ENCODE results near the gene CMTM2.
"Not testable (repeated sequence)": the region's sequence is repeated elsewhere in the genome, so short reads cannot be mapped to it uniquely, and the experiment has no call there.

The CMTM2 gene

GRCh38 chr16:66621973-66622372 lies 42.7 kb downstream of the CMTM2 start:
- peak; percentile 53 for DNase-seq (ENCODE audit: low read depth)
- TF ChIP-seq CTCF (conservative IDR thresholded peaks at IDR 0.05; ENCODE audit: low read length), result no peak
- no peak overlapping the region for H3K4me3 ChIP-seq (ENCODE audit: low read length)

DNA sequence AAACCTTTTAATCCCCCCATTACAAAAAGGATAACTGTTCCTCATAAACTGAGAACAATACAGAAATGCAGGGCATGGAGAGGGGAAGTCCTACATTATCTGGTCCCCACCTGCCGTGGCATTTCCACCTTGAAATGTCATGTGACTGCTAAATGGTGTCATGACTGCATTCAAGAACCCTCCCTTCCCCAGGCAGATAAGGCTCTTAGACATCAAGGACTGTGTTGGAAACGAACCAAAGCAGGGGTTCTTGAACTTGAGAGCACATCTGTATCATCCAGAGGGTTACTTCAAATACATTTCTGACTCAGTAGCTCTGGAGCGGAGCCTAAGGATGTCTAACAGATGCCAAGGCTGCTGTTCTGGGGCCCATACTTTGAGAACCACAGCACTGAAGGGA lies 43.6 kb downstream of the CMTM2 start:
- TF ChIP-seq CTCF (conservative IDR thresholded peaks at IDR 0.05; ENCODE audit: low read length), result no peak
- DNase-seq (ENCODE audit: low read depth), result no peak
- H3K4me3 ChIP-seq (ENCODE audit: low read length), result no peak overlapping the region

DNA sequence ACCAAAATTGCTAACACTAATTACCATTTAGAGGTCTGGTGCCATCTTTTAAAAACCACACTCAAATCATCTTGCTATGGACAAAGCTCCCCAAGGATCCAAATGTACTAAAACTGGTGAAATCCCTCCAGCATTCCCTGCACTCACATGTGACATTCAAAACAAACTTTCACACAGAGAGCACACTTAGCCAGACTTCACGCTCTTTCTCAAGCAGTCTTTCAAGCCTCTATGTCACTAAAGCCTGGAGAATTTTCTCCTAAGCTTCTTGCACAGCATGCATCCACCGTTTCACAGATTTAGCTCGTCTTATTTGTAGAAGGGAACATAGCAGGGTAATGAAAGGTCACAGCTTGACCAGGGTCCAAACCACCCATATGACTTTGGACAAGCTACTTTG lies 44.5 kb downstream of the CMTM2 start:
- no peak for TF ChIP-seq CTCF (conservative IDR thresholded peaks at IDR 0.05; ENCODE audit: low read length)
- no peak for DNase-seq (ENCODE audit: low read depth)
- no peak overlapping the region for H3K4me3 ChIP-seq (ENCODE audit: low read length)

DNA sequence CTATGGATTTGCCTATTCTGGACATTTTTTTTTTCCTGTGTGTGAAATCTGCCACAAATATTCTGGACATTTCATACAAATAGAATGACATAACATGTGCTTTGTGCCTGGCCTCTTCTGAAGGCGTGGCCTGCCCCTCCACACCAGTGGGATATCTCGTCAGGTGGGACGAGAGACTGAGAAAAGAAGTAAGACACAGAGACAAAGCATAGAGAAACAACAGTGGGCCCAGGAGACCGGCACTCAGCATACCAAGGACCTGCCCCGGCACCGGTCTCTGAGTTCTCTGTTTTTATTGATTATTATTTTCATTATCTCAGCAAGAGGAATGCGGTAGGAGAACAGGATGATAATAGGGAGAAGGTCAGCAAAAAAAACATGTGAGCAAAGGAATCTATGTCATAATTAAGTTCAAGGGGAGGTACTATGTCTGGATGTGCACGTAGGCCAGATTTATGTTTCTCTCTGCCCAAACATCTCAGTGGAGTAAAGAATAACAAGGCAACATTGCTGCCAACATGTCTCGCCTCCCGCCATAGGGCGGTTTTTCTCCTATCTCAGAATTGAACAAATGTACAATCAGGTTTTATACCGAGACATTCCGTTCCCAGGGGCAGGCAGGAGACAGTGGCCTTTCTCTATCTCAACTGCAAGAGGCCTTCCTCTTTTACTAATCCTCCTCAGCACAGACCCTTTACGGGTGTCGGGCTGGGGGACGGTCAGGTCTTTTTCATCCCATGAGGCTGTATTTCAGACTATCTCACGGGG lies 48.5 kb downstream of the CMTM2 start:
- H3K4me3 ChIP-seq (ENCODE audit: low read length); DNase-seq (ENCODE audit: low read depth): not testable (repeated sequence)

DNA sequence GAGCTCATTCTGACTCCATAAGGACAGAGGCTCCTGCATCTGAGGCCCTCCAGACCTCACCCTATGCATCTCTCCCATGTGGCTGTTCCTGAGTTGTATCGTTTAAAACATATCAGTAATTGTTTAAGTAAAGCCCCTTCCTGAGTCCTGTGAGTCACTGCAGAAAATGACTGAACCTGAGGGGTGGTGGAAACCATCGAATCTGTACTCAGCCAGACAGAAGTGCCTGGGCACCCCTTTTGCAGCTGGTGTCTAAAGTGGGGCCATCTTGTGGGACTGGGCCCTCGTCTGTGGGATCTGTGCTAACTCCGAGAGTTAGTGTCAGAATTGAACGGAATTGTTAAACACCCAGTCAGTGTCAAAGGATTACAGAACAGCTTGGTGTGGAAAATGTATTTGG lies 50.6 kb downstream of the CMTM2 start:
- H3K4me3 ChIP-seq (ENCODE audit: low read length), result no peak overlapping the region
- DNase-seq (ENCODE audit: low read depth), result no peak
- no peak for TF ChIP-seq CTCF (conservative IDR thresholded peaks at IDR 0.05; ENCODE audit: low read length)

DNA sequence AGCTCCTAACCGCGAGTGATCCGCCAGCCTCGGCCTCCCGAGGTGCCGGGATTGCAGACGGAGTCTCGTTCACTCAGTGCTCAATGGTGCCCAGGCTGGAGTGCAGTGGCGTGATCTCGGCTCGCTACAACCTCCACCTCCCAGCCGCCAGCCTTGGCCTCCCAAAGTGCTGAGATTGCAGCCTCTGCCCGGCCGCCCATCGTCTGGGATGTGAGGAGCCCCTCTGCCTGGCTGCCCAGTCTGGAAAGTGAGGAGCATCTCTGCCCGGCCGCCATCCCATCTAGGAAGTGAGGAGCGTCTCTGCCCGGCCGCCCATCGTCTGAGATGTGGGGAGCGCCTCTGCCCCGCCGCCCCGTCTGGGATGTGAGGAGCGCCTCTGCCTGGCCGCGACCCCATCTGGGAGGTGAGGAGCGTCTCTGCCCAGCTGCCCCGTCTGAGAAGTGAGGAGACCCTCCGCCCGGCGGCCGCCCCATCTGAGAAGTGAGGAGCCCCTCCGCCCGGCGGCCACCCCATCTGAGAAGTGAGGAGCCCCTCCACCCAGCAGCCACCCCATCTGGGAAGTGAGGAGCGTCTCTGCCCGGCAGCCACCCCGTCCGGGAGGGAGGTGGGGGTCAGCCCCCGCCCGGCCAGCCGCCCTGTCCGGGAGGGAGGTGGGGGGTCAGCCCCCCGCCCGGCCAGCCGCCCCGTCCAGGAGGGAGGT lies 51.4 kb downstream of the CMTM2 start:
- H3K4me3 ChIP-seq (ENCODE audit: low read length); DNase-seq (ENCODE audit: low read depth): not testable (repeated sequence)

DNA sequence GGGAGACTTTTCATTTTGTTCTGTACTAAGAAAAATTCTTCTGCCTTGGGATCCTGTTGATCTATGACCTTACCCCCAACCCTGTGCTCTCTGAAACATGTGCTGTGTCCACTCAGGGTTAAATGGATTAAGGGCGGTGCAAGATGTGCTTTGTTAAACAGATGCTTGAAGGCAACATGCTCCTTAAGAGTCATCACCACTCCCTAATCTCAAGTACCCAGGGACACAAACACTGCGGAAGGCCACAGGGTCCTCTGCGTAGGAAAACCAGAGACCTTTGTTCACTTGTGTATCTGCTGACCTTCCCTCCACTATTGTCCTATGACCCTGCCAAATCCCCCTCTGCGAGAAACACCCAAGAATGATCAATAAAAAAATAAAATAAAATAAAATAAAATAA lies 52.3 kb downstream of the CMTM2 start:
- DNase-seq (ENCODE audit: low read depth); H3K4me3 ChIP-seq (ENCODE audit: low read length): not testable (repeated sequence)

DNA sequence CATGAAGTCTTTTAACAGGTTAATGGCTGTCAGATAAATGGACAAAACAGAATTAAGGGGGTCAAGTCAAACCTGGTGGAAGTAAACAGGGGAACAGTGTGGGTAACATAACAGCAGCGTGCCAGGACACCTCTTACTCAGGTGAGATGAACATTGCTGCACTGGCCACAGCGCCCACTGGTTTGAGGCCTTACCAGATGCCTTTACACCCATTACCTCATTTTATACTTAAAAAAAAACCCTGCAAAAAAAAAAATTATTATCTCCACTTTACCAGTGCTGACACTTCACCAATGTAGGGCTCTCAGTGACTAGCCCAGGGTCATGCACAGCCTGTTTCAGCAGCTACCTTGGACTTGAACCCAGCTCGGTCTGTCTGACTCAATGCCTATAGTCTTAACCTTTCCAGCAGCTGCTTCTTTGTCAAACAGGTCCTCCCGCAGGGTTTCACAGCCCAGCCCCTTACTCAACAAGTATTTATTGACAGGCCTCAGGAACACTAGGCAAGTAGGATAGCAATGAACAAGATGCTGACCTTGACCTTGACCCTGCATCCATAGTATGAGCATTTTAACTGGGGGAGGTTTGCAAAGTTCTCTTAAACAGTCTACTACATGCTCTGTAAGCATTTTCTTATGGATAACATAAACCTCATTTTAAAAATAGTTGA lies 55.4 kb downstream of the CMTM2 start:
- no peak for TF ChIP-seq CTCF (conservative IDR thresholded peaks at IDR 0.05; ENCODE audit: low read length)
- no peak for DNase-seq (ENCODE audit: low read depth)
- H3K4me3 ChIP-seq (ENCODE audit: low read length), result no peak overlapping the region
